K562 (cell line): Measurements from ENCODE around the gene QRICH1. TPM values are rescaled to one million over a fixed set of nuclear protein-coding genes. Genes with fewer than 3 reads are reported as not detected.

Experiments
- ARID2 ChIP-seq: fragments of 450-650 bp; IDR thresholded peaks from 2 replicates; pipeline ENCODE4 v1.6.1; 2017; ENCODE audit warnings: antibody characterized with exemption, mild to moderate bottlenecking
- BACH1 ChIP-seq: fragments of 200-800 bp; sonication (Bioruptor generic); IDR thresholded peaks from 2 replicates; pipeline ENCODE4 v1.6.1; 2016; ENCODE audit warnings: missing genetic modification characterization, missing compliant biosample characterization
- CHCHD3 ChIP-seq: fragments of 250-450 bp; sonication (Bioruptor Pico); IDR thresholded peaks from 2 replicates; pipeline ENCODE4 v2.1.2; 2022; ENCODE audit warnings: mild to moderate bottlenecking
- DDX20 ChIP-seq: fragments of 450-650 bp; IDR thresholded peaks from 2 replicates; pipeline ENCODE4 v1.6.1; 2016; ENCODE audit warnings: missing genetic modification characterization, low read depth, mild to moderate bottlenecking, missing compliant biosample characterization, moderate library complexity
- GATAD2A ChIP-seq: fragments of 450-650 bp; IDR thresholded peaks from 2 replicates; pipeline ENCODE4 v1.6.1; 2017
- ILF3 ChIP-seq: fragments of 450-650 bp; IDR thresholded peaks from 2 replicates; pipeline ENCODE4 v1.6.1; 2018; ENCODE audit warnings: antibody characterized with exemption, mild to moderate bottlenecking, moderate library complexity, borderline replicate concordance
- MAFF ChIP-seq: IDR thresholded peaks from 2 replicates; pipeline ENCODE4 v1.6.1; 2012; ENCODE audit warnings: low read length, improper control_type of control experiment
- MCM7 ChIP-seq, 2 experiments: fragments of 450-650 bp; IDR thresholded peaks; 2 replicates each; pipeline ENCODE4 v1.6.1; 2016 to 2018
- NCOA1 ChIP-seq: fragments of 450-650 bp; IDR thresholded peaks from 2 replicates; pipeline ENCODE4 v1.6.1; 2016; ENCODE audit warnings: low read depth
- NFIC ChIP-seq: fragments of 450-650 bp; IDR thresholded peaks from 2 replicates; pipeline ENCODE4 v1.6.1; 2017; ENCODE audit warnings: mild to moderate bottlenecking, inconsistent platforms
- PHB2 ChIP-seq: fragments of 450-650 bp; IDR thresholded peaks from 2 replicates; pipeline ENCODE4 v1.6.1; 2017; ENCODE audit warnings: low read depth
- POU5F1 ChIP-seq: fragments of 150-350 bp; IDR thresholded peaks from 2 replicates; pipeline ENCODE4 v1.6.1; 2014; ENCODE audit warnings: borderline replicate concordance, low read length, low read depth, mild to moderate bottlenecking; ENCODE audit not compliant: partially characterized antibody
- PTRF ChIP-seq: fragments of 450-650 bp; IDR thresholded peaks from 2 replicates; pipeline ENCODE4 v1.6.1; 2016; ENCODE audit warnings: mild to moderate bottlenecking, missing genetic modification characterization, missing compliant biosample characterization
- RBM25 ChIP-seq: fragments of 200-400 bp; formaldehyde crosslinking; IDR thresholded peaks from 2 replicates; pipeline ENCODE4 v1.6.1; 2018; ENCODE audit warnings: low read length, low read depth, moderate library complexity; ENCODE audit not compliant: severe bottlenecking
- SLC30A9 ChIP-seq: fragments of 250-450 bp; sonication (Bioruptor Pico); IDR thresholded peaks from 2 replicates; pipeline ENCODE4 v1.8.0; 2022; ENCODE audit warnings: mild to moderate bottlenecking, moderate library complexity
- SREBF1 ChIP-seq: fragments of 150-350 bp; IDR thresholded peaks from 2 replicates; pipeline ENCODE4 v1.6.1; 2014; ENCODE audit warnings: antibody characterized with exemption, low read depth, low read length, borderline replicate concordance
- TCFL5 ChIP-seq: fragments of 250-450 bp; sonication (Bioruptor Pico); conservative IDR thresholded peaks from 2 replicates; pipeline ENCODE4 v1.6.1; 2021; ENCODE audit warnings: mild to moderate bottlenecking, moderate library complexity, matching md5 sums
- TSC22D4 ChIP-seq: fragments of 450-650 bp; IDR thresholded peaks from 2 replicates; pipeline ENCODE4 v1.6.1; 2016; ENCODE audit warnings: missing genetic modification characterization, missing biosample characterization, control low read depth
- ZNF280B ChIP-seq: fragments of 250-450 bp; sonication (Bioruptor Pico); IDR thresholded peaks from 2 replicates; pipeline ENCODE4 v1.5.1; 2021; ENCODE audit warnings: mild to moderate bottlenecking
- ZNF316 ChIP-seq: fragments of 450-650 bp; IDR thresholded peaks from 2 replicates; pipeline ENCODE4 v1.6.1; 2016
- ZNF609 ChIP-seq: sonication (generic); formaldehyde crosslinking; IDR thresholded peaks from 2 replicates; pipeline ENCODE4 v1.8.1; 2023; ENCODE audit warnings: missing genetic modification reagents, mild to moderate bottlenecking, borderline replicate concordance
- ZNF668 ChIP-seq: fragments of 250-450 bp; sonication (Bioruptor Pico); IDR thresholded peaks from 2 replicates; pipeline ENCODE4 v1.8.0; 2022; ENCODE audit warnings: mild to moderate bottlenecking, inconsistent platforms
- polyA plus RNA-seq, 8 experiments: library from polyadenylated mRNA; depleted of rRNA in 4 of 8; stranded (reverse) in 5 of 8; unstranded in 3 of 8; fragments of >200 nt; fragmentation: Nextera tagmentation in 2 of 8; fragmentation: Illumina TruSeq in 1 of 8; extraction: Ambion mirVana in 2 of 8; extraction: Trizol in 1 of 8; gene quantifications; 2 replicates each; pipeline versions ENCODE4 v1.2.1 to v1.2.3, GENCODE V29; 2011 to 2014; ENCODE audit warnings: inconsistent platforms in 1 of 8, missing spikeins in 1 of 8
- total RNA-seq, 7 experiments: library from RNA; depleted of rRNA in 6 of 7; stranded (reverse); fragments of >200 nt in 6 of 7; fragmentation: Illumina TruSeq in 2 of 7; extraction: Trizol in 2 of 7; gene quantifications; 2 replicates each; pipeline versions ENCODE4 v1.2.1 to v1.2.3, GENCODE V29; 2011 to 2021; ENCODE audit warnings: low replicate concordance in 1 of 7

Gene QRICH1
- total and polyA plus RNA-seq, 9 of the 15 experiments (the other 6 are each of a cell fraction or from before 2014, with no cell fraction given), result 20.1 to 99.2 (median 56.7) TPM

GRCh38 chr3:49093853-49094767 is at the start of gene QRICH1 (continued):
- TF ChIP-seq MCM7 (IDR thresholded peaks at IDR 0.05) (no peak), RBM25 (peak; percentile 95), CHCHD3 (CRISPR knock-in tag) (no peak), BACH1 (tag) (no peak), GATAD2A (no peak), PHB2 (no peak), SREBF1 (no peak), NCOA1 (no peak), MAFF (peak; percentile 91; the same call in 1 of the 2 replicates), ZNF316 (peak; percentile 58), NFIC (0 out of 2 replicates have a peak, but pooled peaks have one; percentile 37), DDX20 (tag) (no peak), TSC22D4 (tag) (no peak), SLC30A9 (CRISPR knock-in tag) (no peak), POU5F1 (no peak), ZNF668 (CRISPR knock-in tag) (no peak), ZNF609 (CRISPR knock-in tag) (no peak; the same call in 1 of the 2 replicates), PTRF (tag) (no peak), ILF3 (no peak), ZNF280B (CRISPR knock-in tag) (no peak), TCFL5 (no peak), ARID2 (no peak)
